EL (cell line): Measurements from ENCODE around the gene BTC.
"Not testable (repeated sequence)": the region's sequence is repeated elsewhere in the genome, so short reads cannot be mapped to it uniquely, and the experiment has no call there.

Experiments
- DNase-seq: peaks from one replicate; pipeline ENCODE4 v3.0.0-alpha.2; 2016

The BTC gene

DNA sequence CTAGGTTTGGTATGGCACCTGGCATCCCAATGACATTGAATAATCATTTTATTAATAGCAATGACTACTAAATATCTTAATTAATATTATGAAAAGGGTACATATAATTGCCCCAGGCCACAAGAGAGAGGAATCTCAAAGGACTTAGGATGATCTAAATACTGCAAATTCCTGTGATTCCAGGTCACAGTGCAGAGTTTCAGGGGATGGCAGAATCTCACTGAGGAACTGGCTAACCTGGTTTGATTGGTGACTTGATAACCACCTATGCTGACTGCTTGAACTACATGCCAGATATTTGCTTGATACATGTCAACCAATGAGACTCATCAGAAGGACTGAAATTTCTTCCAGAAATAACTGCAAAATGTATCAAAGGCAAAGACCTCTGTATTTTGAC lies 37.2 kb downstream of the BTC start:
- DNase-seq, result no peak

DNA sequence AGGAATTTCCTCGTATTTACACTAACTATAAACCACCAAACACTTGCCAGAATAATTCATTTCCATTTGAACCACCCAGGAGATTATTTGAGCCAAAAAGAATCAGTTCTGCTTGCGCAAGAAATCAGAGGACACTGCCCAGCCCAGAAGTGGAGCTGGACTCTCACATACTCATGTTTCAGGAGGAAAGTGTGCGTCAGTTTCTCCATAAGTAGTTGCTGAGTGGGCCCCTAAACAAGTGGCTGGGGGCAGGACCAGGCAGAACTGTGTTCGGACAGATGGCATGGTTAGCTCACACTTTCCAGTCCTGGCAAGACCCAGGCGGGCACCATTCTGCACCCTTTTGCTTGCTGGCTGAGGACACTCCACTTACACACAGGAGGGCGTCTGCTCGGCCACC lies 38.8 kb downstream of the BTC start:
- no peak for DNase-seq

DNA sequence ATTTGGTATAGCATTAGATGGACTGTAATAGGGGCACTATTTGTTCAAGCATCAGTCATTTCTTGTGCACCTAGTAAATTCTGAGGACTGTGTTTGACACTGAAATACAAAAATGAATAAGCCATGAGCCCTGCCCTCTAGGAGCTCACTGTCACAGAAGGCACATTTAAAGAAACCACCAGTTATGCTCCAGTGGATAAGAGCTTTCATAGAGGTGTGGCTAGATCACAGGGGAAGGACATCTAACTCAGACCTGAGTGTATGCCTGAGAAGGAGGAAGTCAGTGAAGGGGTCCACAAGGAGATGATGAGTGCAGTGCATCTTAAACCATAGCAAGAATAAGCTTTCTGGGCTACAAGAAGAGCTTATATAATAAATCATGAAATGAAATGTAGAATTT lies 40.1 kb downstream of the BTC start:
- DNase-seq, result no peak

DNA sequence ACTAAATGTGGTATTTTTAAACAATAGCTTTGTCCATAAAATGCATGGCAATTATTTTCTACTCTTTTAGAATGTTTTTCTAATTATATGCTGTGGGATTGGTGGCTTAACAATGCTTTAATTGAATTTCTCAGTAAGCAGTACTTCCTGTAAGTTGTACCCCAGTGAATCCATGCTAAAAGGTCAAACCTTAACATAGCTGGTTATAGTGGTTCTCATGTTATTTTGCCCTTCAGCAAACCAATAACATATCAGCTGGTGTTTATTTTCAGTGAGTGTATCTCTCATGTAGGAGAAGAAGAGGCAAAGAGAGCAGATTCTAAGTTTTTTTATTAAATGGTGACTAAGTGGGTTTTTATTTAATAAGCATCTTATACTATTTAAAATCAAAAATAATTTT lies 41.5 kb downstream of the BTC start:
- DNase-seq, result no peak

DNA sequence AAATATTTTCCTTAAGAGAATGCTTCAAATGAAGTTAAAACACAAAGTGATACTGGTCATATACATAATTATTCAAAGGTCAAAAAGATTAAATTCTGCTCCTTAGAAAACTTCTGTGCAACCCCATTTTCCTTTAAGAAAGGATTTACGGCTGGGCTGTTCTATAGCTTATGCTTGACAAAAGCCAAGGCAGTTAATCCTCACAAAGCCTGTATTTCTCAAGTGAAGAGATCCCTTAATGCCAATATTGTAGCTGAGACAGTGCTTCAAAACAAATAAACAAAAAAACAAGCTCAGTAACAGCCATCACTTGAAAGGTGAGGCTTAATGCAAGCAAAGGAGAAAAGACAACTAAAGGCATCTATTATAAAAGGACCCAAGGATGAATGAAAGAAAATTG lies 42.5 kb downstream of the BTC start:
- DNase-seq, result no peak

DNA sequence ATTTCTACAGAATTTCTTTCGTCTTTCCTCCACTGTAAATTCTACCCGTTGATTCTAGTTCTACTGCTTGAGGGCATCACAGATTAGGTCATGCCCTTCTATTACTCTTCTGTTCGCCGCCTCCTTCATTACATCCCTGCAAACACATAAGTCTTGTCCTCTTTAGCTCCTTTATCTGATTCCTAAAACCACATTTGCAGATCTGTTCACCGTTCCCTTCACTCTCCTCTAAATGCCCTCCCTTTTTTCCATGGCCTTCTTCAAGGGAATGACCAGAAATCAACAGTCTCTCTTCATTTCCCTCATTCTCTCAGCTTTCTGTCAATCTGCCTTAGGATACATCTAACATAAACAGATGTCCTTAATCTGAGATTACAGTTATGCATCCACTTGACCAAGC lies 43.1 kb downstream of the BTC start:
- DNase-seq, result no peak

DNA sequence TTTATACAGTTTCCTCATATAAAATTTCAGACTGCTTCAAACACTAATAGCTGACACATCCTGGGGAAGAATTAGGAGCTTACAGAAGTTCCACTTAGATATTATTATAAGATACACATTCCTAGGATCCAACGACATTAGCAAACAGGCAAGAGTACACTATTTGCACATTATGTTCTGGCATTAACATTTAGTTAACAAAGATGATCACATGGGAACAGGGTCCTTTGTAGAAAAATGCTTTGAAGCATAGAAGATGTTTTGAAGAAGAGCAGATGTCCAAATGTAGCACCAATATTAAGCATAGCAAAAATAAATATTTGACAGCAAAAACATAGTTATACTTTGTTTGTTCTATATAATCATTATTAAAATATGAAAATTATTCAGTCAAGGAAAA lies 52.1 kb downstream of the BTC start:
- DNase-seq, result no peak

DNA sequence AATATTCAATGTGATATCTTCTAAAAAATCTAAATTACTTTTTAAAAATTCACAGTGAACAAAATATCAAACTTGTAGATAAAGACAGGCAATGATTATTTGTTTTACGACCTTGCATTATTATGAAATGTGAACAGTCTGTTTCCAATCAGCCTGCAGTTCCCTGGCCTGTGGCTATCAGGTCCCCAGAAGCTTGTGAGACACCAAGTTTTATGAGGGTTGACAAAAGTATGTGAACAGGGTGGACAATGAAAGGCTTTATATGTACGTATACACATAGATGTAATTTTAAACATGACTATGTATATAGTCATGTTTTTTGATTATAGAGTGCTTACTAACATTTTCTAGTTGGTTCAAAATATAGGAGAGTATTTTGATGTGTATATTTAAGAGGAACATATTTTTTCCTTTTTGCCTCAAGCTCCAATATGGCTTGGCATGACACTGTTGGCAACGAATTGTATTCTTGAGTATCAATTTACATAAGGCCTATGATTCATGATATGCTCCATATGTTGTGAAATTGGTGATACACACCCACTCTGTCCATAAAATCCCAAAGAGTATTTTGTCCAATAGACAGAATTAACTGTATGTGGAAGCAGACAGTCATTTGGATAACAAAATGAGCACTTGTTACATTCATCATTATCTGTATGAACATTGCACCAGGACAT lies 55.7 kb downstream of the BTC start:
- no peak for DNase-seq

DNA sequence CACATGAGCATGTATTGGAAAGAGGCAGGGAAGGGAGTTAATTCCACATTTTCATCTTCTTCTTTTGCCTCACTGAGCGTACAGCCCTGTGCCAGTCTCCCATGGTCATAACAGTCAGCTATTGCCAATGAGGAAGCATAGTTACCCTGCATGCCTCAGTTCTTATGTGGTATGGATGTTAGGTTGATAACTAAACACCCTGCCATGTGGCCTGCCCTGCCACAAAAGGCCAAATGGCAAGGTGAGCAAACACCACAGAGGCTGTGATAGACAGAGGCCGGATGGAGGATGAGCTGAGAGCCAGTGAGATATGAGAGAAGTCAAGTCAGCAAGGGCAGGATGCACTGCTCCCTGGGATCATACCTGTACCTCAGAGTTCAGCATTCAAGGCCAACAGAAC lies 59.3 kb downstream of the BTC start:
- DNase-seq, result no peak

DNA sequence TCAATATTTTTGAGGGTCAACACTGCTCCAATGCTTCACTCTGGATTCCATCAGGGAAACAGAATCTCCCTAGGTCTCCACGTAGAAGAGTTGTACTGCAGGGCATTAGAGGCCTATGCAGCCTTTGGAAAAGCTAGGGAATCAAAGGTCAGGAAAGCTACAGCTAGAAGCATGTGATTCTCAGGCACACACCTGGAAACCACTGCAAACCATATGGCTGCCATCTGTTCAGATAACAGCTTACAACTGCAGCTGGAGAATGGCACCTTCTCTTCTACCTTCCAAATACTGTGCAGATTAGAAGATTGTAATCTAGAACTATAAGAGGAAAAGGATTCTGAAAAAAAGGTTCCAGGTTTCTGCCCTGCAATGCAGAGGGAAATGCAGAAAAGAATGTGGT lies 60.6 kb downstream of the BTC start:
- DNase-seq, result no peak

DNA sequence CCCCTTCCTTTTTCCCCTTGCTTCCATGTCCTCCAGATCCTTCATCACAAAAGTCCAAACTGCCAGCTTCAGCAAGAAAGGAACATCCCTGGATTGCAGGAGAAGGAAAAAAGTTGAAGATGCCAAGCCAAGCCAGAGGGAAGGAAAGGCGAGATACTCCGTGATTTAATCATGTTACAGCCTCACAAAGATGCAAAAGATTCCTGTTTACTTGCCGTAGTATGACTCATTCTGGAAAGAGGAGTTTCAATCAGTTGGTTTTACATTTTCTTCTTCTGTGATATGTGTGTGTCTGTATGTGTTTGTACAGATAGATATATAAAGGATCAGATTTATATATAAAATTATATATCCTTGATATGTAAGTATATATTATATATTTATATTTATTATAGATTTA lies 69.3 kb downstream of the BTC start:
- no peak for DNase-seq

DNA sequence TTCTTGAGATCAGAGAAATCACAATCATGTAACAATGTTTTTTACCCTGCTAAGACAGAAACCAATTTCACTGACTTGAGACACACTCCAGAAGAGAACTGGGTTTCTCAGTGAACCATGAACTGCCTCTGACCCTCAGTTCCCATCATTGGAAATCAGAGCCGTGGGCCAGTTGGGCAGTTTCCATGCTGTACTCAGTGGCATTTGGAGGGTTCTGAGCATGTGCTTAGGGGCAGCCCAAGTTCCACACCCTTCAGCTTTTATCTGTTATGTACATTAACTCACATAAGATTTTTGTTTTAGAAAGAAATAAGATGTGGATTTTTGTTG lies 77.9 kb downstream of the BTC start:
- no peak for DNase-seq

DNA sequence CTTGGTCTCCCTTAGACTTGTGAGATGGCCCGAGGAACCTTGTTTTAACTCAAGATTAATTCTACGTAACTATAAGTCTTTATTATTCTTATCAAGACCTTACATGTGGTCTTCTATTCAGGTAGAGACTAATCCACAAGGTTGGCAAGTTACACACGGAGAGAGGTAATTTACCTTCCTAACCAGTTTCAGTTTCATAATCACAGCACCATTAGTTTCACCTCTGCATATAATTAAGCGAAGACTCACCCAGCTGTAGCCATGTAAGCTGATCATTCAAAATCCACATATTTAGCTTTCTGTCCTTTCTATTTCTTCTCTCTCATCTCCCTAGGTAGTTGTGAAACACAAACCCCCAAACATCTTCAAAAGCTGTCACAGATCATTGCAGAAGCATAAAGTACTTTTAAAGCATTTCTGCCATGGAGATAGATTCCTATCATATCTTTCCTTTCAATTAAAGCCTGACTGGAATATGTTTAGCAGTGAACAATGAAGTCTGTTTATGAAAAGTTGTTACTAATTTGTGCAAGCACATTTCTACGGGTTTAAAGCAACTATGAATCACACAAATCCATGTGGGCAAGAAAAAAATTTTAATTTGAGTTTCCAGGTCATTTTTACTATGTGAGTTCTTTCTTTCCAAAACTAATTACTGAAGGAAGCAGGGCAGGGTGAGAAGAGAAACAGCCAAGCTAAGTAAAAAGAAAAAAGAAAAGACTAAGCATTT lies 78.5 kb downstream of the BTC start:
- no peak for DNase-seq

DNA sequence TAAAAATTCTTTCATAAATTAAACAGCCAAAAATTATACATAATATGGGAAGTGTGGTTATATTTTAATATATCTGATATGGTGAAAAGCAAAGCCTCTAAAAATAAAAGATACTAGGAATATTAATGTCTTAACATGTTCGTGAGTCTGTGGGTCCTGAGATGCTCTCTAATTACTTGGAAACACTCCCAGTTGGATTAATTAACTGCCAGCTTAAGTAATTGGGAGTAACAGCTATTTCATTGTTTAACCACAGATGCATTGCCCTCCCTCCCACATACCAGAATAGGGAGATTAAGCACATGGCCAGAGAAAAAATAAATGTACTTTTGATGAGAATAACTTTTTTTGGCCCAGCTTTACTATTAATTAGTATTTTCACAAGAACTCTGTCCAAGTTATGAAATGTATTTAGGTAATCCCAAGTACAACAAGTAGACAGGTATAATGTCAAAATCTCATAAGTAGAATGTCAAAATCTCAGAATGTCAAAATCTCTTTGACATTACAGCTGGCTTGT lies 79.7 kb downstream of the BTC start:
- DNase-seq, result no peak

DNA sequence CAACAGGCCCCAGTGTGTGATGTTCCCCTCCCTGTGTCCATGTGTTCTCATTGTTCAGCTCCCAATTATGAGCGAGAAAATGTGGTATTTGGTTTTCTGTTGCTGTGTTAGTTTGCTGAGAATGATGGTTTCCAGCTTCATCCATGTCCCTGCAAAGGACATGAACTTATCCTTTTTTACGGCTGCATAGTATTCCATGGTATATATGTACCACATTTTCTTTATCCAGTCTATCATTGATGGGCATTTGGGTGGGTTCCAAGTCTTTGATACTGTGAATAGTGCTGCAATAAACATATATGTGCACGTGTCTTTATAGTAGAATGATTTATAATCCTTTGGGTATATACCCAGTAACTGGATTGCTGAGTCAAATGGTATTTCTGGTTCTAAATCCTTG lies 86.2 kb downstream of the BTC start:
- not testable (repeated sequence) for DNase-seq
